Chondrocyte (in vitro differentiated cells): ENCODE results near the gene BCL2L12. TPM values are rescaled to one million over a fixed set of nuclear protein-coding genes. Genes with fewer than 3 reads are reported as not detected.

ENCODE experiments used
- DNase-seq: peaks from one replicate; pipeline ENCODE4 v3.0.0; 2021; ENCODE audit warnings: mixed read lengths, low spot score
- H3K27ac Mint-ChIP-seq: one replicate; pipeline ENCODE4 v1.8.0; 2021; ENCODE audit warnings: mild to moderate bottlenecking, moderate library complexity, mixed read lengths; ENCODE audit not compliant: unreplicated experiment
- H3K27me3 Mint-ChIP-seq: 2 replicates; pipeline ENCODE4 v1.8.0; 2021; ENCODE audit warnings: low read depth, mixed read lengths
- H3K36me3 Mint-ChIP-seq: 2 replicates; pipeline ENCODE4 v1.8.0; 2021; ENCODE audit warnings: low read depth, mixed read lengths
- H3K4me1 Mint-ChIP-seq: 2 replicates; pipeline ENCODE4 v1.8.0; 2021; ENCODE audit warnings: low read depth, mild to moderate bottlenecking, mixed read lengths
- H3K4me3 Mint-ChIP-seq: one replicate; pipeline ENCODE4 v1.8.0; 2021; ENCODE audit warnings: mild to moderate bottlenecking, moderate library complexity, mixed read lengths; ENCODE audit not compliant: unreplicated experiment
- H3K9me3 Mint-ChIP-seq: 2 replicates; pipeline ENCODE4 v1.8.0; 2021; ENCODE audit warnings: low read depth, mixed read lengths
- CTCF ChIP-seq: fragments of 200-600 bp; sonication (generic); IDR thresholded peaks from 2 replicates; pipeline ENCODE4 v1.5.0; 2021; ENCODE audit warnings: antibody characterized with exemption, mild to moderate bottlenecking, moderate library complexity
- total RNA-seq: library from RNA; stranded (reverse); gene quantifications from 3 replicates; pipeline ENCODE4 v1.2.1, GENCODE V29; 2021

Gene BCL2L12
- total RNA-seq, 1 donor from 2014 or later: 18.3 TPM

DNA sequence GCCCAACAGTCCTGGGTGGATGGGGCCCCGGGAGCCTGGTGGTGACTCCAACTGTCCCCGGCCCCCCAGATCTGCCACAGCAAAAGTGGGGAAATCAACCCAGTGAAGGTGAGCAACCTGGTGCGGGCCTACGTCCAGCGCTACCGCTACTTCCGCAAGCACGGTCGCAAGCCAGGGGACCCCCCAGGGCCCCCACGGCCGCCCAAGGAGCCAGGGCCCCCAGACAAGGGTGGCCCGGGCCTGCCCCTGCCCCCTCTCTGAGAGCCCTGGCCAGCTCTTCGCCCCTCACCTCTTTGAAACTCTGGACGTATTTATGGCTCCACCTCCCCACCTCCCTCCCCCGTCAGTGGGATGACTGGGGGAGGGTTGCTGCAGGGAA lies 7.6 kb upstream of the BCL2L12 start:
- H3K27ac Mint-ChIP-seq: no peak overlapping the region
- no peak for TF ChIP-seq CTCF
- H3K27me3 Mint-ChIP-seq: no peaks in the 10 kb centered on the region
- no peak overlapping the region for H3K4me3 Mint-ChIP-seq
- H3K36me3 Mint-ChIP-seq: peaks cover 16% of the 10 kb centered on the region
- DNase-seq: no peak
- no peaks in the 10 kb centered on the region for H3K9me3 Mint-ChIP-seq
- no peaks in the 10 kb centered on the region for H3K4me1 Mint-ChIP-seq

- Mint-ChIP-seq H3K4me3 (no peak overlapping the region), H3K27me3 (no peaks in the 10 kb centered on the region), H3K9me3 (no peaks in the 10 kb centered on the region), H3K27ac (peak overlapping the region; percentile 32), H3K36me3 (peaks cover 15% of the 10 kb centered on the region), H3K4me1 (peaks cover 2% of the 10 kb centered on the region)
- no peak for DNase-seq
- TF ChIP-seq CTCF: no peak
Measured at GRCh38 chr19:49658566-49659442, 6.9 kb upstream of the BCL2L12 start.

GRCh38 chr19:49660338-49660961 lies 5.3 kb upstream of the BCL2L12 start:
- H3K9me3 Mint-ChIP-seq: no peaks in the 10 kb centered on the region
- no peak overlapping the region for H3K27ac Mint-ChIP-seq
- H3K36me3 Mint-ChIP-seq: peaks cover 6% of the 10 kb centered on the region
- no peak overlapping the region for H3K4me3 Mint-ChIP-seq
- no peak for TF ChIP-seq CTCF
- H3K4me1 Mint-ChIP-seq: peaks cover 15% of the 10 kb centered on the region
- DNase-seq: no peak
- no peaks in the 10 kb centered on the region for H3K27me3 Mint-ChIP-seq

DNA sequence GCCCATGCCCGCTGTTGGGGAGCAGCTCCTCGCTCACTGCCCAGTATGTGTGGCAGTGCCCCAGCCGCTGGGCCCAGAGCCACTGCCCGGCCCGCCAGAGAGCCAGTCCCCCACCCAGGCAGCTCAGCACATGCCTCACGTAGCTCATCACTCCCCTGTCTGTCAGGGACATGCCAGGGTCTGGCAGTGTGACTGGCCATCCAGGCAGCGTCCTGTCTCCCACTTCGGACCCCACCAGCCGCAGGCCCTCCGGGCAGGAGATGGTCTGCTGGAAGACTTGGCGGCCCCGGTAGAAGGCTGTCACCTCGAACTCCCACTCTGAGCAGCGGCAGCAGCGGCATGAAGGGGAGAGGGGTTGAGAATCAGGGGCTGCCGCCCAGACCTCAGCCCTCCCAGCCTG lies 3.7 kb upstream of the BCL2L12 start:
- Mint-ChIP-seq H3K36me3 (peaks cover 5% of the 10 kb centered on the region), H3K9me3 (no peaks in the 10 kb centered on the region), H3K4me3 (no peak overlapping the region)

More for the DNA sequence above, 3.7 kb upstream of the BCL2L12 start:
- DNase-seq: no peak
- Mint-ChIP-seq H3K4me1 (peaks cover 28% of the 10 kb centered on the region), H3K27me3 (no peaks in the 10 kb centered on the region), H3K27ac (no peak overlapping the region)
- TF ChIP-seq CTCF: no peak
